Measurements from ENCODE around the gene PSMG2. TPM values are rescaled to one million over a fixed set of nuclear protein-coding genes. Genes with fewer than 3 reads are reported as not detected.

Gene PSMG2
- total RNA-seq, 1 donor from 2014 or later, result 42.6 TPM

Other genes starting within 250 kb of the PSMG2 start
- gene SPIRE1, start 44.9 kb upstream of the PSMG2 start, total RNA-seq, result 33.5 TPM
- gene CEP76, start 319 bp upstream of the PSMG2 start, total RNA-seq, result 2.4 TPM
- 9.5 TPM for gene PTPN2, start 181.2 kb downstream of the PSMG2 start, total RNA-seq
- gene SEH1L, start 245.0 kb downstream of the PSMG2 start, total RNA-seq, result 17.3 TPM

All from Right ventricle myocardium superior (tissue), 1 donor.